Measurements from ENCODE around the gene TAF11L4. TPM values are rescaled to one million over a fixed set of nuclear protein-coding genes. Genes with fewer than 3 reads are reported as not detected.
"Not testable (repeated sequence)": the region's sequence is repeated elsewhere in the genome, so short reads cannot be mapped to it uniquely, and the experiment has no call there.

Gene TAF11L4
- total RNA-seq, 2 experiments from 2014 or later: not detected

- ChIA-PET CTCF (no interaction called here), POLR2A (no interaction called here)
- Mint-ChIP-seq H3K4me3 (no peak overlapping the region), H3K4me1 (ENCODE audit: low read depth) (no peaks in the 10 kb centered on the region), H3K9me3 (no peaks in the 10 kb centered on the region), H3K27me3 (no peaks in the 10 kb centered on the region), H3K27ac (no peak overlapping the region), H3K36me3 (ENCODE audit: low read depth) (no peaks in the 10 kb centered on the region)
- ATAC-seq (ENCODE audit: poor library complexity) (no peak), DNase-seq (no peak)
- Histone ChIP-seq H3K27ac (ENCODE audit: low read depth in 1 of 2, low read length in 2 of 2) (no peak overlapping the region), H3K9me3 (ENCODE audit: control insufficient read depth in 1 of 2, insufficient read depth in 1 of 2, low read length in 2 of 2) (peaks cover 4 to 10% of the 10 kb centered on the region in 2 experiments), H3K36me3 (ENCODE audit: insufficient read depth, low read length) (no peaks in the 10 kb centered on the region), H3K4me1 (ENCODE audit: insufficient read depth, low read length) (no peaks in the 10 kb centered on the region), H3K4me3 (ENCODE audit: low read length) (no peak overlapping the region), H3K27me3 (ENCODE audit: control insufficient read depth in 1 of 2, insufficient read depth in 2 of 2, low read length in 2 of 2) (no peaks in the 10 kb centered on the region)
- intact Hi-C loops (cut with DNase I, micrococcal nuclease): no loop called here
- no peak for TF ChIP-seq CTCF (IDR thresholded peaks at IDR 0.05)
Observed at GRCh38 chr5:17492770-17493169, 28.8 kb upstream of the TAF11L4 start.

- Mint-ChIP-seq H3K36me3 (ENCODE audit: low read depth) (no peaks in the 10 kb centered on the region), H3K4me1 (ENCODE audit: low read depth) (no peaks in the 10 kb centered on the region), H3K27me3 (no peaks in the 10 kb centered on the region), H3K9me3 (no peaks in the 10 kb centered on the region), H3K27ac (no peak overlapping the region), H3K4me3 (no peak overlapping the region)
- no peak for TF ChIP-seq CTCF (IDR thresholded peaks at IDR 0.05)
- CTCF ChIA-PET: no interaction called here
- Histone ChIP-seq H3K27ac (ENCODE audit: low read depth in 1 of 2, low read length in 2 of 2) (no peak overlapping the region), H3K27me3 (ENCODE audit: control insufficient read depth in 1 of 2, insufficient read depth in 2 of 2, low read length in 2 of 2) (no peaks in the 10 kb centered on the region), H3K9me3 (ENCODE audit: control insufficient read depth in 1 of 2, insufficient read depth in 1 of 2, low read length in 2 of 2) (peaks cover 4 to 7% of the 10 kb centered on the region in 2 experiments), H3K4me3 (ENCODE audit: low read length) (no peak overlapping the region), H3K36me3 (ENCODE audit: insufficient read depth, low read length) (no peaks in the 10 kb centered on the region), H3K4me1 (ENCODE audit: insufficient read depth, low read length) (no peaks in the 10 kb centered on the region)
- no peak for ATAC-seq (ENCODE audit: poor library complexity)
- POLR2A ChIA-PET: no interaction called here
- intact Hi-C loops (cut with DNase I, micrococcal nuclease): no loop called here
- DNase-seq: no peak
Observed at GRCh38 chr5:17497446-17497845, 24.2 kb upstream of the TAF11L4 start.

- H3K4me3 ChIP-seq (ENCODE audit: low read length); CTCF ChIA-PET; H3K9me3 Mint-ChIP-seq; H3K4me3 Mint-ChIP-seq; H3K27me3 Mint-ChIP-seq; H3K9me3 ChIP-seq (ENCODE audit: control insufficient read depth in 1 of 2, insufficient read depth in 1 of 2, low read length in 2 of 2); H3K4me1 Mint-ChIP-seq (ENCODE audit: low read depth); H3K27me3 ChIP-seq (ENCODE audit: control insufficient read depth in 1 of 2, insufficient read depth in 2 of 2, low read length in 2 of 2); H3K36me3 Mint-ChIP-seq (ENCODE audit: low read depth); H3K27ac Mint-ChIP-seq; ATAC-seq (ENCODE audit: poor library complexity); POLR2A ChIA-PET; intact Hi-C loops (cut with DNase I, micrococcal nuclease); H3K36me3 ChIP-seq (ENCODE audit: insufficient read depth, low read length); DNase-seq; H3K4me1 ChIP-seq (ENCODE audit: insufficient read depth, low read length); H3K27ac ChIP-seq (ENCODE audit: low read depth in 1 of 2, low read length in 2 of 2): not testable (repeated sequence)
Observed at GRCh38 chr5:17497931-17498330, 23.7 kb upstream of the TAF11L4 start, which contains the start of gene TAF11L2. Gene TAF11L2, plus strand, starts transcription at chr5:17498231.

- no peak overlapping the region for H3K4me3 ChIP-seq (ENCODE audit: low read length)
- ChIA-PET CTCF (no interaction called here), POLR2A (no interaction called here)
- H3K27ac ChIP-seq (ENCODE audit: low read depth in 1 of 2, low read length in 2 of 2): no peak overlapping the region
- H3K4me1 ChIP-seq (ENCODE audit: insufficient read depth, low read length): no peaks in the 10 kb centered on the region
- Mint-ChIP-seq H3K4me3 (no peak overlapping the region), H3K4me1 (ENCODE audit: low read depth) (no peaks in the 10 kb centered on the region), H3K9me3 (no peaks in the 10 kb centered on the region), H3K27me3 (no peaks in the 10 kb centered on the region), H3K36me3 (ENCODE audit: low read depth) (no peaks in the 10 kb centered on the region), H3K27ac (no peak overlapping the region)
- ATAC-seq (ENCODE audit: poor library complexity) (no peak), DNase-seq (no peak)
- peaks cover 0 to 6% of the 10 kb centered on the region in 2 experiments for H3K9me3 ChIP-seq (ENCODE audit: control insufficient read depth in 1 of 2, insufficient read depth in 1 of 2, low read length in 2 of 2)
- H3K27me3 ChIP-seq (ENCODE audit: control insufficient read depth in 1 of 2, insufficient read depth in 2 of 2, low read length in 2 of 2): no peaks in the 10 kb centered on the region
- intact Hi-C loops (cut with DNase I, micrococcal nuclease): no loop called here
- no peaks in the 10 kb centered on the region for H3K36me3 ChIP-seq (ENCODE audit: insufficient read depth, low read length)
- TF ChIP-seq CTCF (IDR thresholded peaks at IDR 0.05): no peak
Observed at GRCh38 chr5:17511775-17512325, 9.8 kb upstream of the TAF11L4 start.

- ATAC-seq (ENCODE audit: poor library complexity); H3K27me3 Mint-ChIP-seq; CTCF ChIA-PET: not testable (repeated sequence)
Observed at GRCh38 chr5:17517526-17517925, 4.1 kb upstream of the TAF11L4 start.

More at GRCh38 chr5:17517526-17517925, 4.1 kb upstream of the TAF11L4 start:
- H3K4me3 Mint-ChIP-seq; H3K36me3 ChIP-seq (ENCODE audit: insufficient read depth, low read length); H3K27ac ChIP-seq (ENCODE audit: low read depth in 1 of 2, low read length in 2 of 2); H3K4me3 ChIP-seq (ENCODE audit: low read length); H3K9me3 ChIP-seq (ENCODE audit: control insufficient read depth in 1 of 2, insufficient read depth in 1 of 2, low read length in 2 of 2); POLR2A ChIA-PET; intact Hi-C loops (cut with DNase I, micrococcal nuclease); H3K9me3 Mint-ChIP-seq; H3K4me1 ChIP-seq (ENCODE audit: insufficient read depth, low read length); H3K36me3 Mint-ChIP-seq (ENCODE audit: low read depth); H3K27me3 ChIP-seq (ENCODE audit: control insufficient read depth in 1 of 2, insufficient read depth in 2 of 2, low read length in 2 of 2); H3K27ac Mint-ChIP-seq; H3K4me1 Mint-ChIP-seq (ENCODE audit: low read depth): not testable (repeated sequence)
- DNase-seq: peak in 1 of 14 experiments; percentile 44
